AG10803 (cell line): ENCODE results near the gene BTNL8.
A peak's percentile ranks its signal among the peaks of the same experiment; 100 is the strongest.

Source experiments
- DNase-seq: peaks from one replicate; pipeline ENCODE4 v3.0.0; 2010; ENCODE audit warnings: low read depth
- H3K4me3 ChIP-seq: 2 replicates; pipeline ENCODE4 v1.5.1; 2011; ENCODE audit warnings: mild to moderate bottlenecking, low read length, control low read depth
- TF ChIP-seq, protein P1 (sequence below): conservative IDR thresholded peaks from 2 replicates; pipeline ENCODE4 v1.5.1; 2011; ENCODE audit warnings: mild to moderate bottlenecking, low read length, control low read depth, inconsistent platforms

The BTNL8 gene

DNA sequence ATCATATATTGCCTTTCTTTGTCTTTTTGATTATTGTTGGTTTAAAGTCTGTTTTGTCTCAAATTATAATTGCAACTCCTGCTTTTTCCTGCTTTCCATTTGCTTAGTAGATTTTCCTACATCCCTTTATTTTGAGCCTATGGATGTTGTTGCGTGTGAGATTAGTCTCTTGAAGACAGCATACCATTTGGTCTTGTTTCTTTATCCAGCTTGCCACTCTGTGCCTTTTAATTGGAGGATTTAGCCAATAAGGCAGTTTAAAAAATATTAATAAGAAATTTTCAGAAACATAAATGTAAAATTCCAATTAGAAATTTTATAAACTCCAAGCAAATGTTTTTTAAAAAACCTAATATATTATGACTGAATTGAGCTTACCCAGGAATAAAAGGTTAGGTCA lies 24.0 kb downstream of the BTNL8 start:
- no peak for DNase-seq
- no peak overlapping the region for H3K4me3 ChIP-seq
- TF ChIP-seq, protein P1, sequence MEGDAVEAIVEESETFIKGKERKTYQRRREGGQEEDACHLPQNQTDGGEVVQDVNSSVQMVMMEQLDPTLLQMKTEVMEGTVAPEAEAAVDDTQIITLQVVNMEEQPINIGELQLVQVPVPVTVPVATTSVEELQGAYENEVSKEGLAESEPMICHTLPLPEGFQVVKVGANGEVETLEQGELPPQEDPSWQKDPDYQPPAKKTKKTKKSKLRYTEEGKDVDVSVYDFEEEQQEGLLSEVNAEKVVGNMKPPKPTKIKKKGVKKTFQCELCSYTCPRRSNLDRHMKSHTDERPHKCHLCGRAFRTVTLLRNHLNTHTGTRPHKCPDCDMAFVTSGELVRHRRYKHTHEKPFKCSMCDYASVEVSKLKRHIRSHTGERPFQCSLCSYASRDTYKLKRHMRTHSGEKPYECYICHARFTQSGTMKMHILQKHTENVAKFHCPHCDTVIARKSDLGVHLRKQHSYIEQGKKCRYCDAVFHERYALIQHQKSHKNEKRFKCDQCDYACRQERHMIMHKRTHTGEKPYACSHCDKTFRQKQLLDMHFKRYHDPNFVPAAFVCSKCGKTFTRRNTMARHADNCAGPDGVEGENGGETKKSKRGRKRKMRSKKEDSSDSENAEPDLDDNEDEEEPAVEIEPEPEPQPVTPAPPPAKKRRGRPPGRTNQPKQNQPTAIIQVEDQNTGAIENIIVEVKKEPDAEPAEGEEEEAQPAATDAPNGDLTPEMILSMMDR: no peak

DNA sequence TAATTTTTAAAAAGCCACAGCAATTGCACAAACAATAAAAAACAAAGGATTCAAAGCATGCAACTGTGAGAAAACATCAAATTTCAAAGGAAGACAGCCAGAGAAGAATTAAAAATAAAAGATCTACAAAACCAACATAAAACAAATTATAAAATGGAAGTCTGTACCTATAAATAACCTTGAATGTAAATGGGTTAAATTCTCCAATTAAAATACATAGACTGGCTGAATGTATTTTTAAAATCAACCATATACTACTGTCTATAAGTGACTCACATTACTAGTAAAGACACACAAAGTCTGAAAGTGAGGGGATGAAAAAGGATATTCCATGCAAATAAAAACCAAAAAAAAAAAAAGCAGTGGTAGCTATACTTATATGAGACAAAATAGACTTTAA lies 33.7 kb downstream of the BTNL8 start:
- DNase-seq: no peak
- no peak overlapping the region for H3K4me3 ChIP-seq
- TF ChIP-seq, protein P1: no peak

DNA sequence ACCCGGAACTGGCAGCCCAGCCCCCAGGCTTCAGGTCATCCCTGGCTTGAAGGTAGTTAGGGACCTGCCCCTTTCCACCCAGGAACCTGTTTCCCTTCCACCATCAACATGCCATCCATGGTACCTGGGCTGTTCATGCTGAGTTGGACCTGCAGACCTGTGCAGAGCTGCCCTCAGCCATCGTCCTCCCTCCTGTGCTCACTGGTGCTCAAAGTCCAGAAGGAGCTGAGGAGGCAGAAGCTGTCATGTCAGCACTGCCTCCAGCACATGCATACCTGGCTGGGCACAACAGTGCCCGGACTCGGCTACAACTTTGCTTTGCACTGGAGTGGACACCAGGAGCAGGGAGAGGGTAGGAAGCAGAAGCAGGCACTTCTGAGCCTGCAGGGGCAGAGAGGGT lies 36.2 kb downstream of the BTNL8 start:
- H3K4me3 ChIP-seq: no peak overlapping the region
- TF ChIP-seq, protein P1: no peak
- DNase-seq: no peak

DNA sequence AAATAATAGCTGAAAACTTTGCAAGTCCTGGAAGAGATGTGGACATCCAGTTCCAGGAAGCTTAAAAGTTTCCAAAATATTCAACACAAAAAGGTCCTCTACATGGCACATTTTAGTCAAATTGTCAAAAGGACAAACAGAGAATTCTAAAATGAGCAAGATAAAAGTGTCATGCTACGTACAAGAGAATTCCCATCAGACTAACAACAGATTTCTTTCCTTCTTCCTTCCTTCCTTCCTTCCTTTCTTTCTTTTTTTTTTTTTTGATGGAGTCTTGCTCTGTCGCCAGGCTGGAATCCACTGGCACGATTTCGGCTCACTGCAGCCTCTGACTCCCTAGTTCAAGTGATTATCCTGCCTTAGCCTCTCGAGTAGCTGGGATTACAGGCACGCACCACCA lies 39.3 kb downstream of the BTNL8 start:
- TF ChIP-seq, protein P1: no peak
- no peak overlapping the region for H3K4me3 ChIP-seq
- DNase-seq: no peak

DNA sequence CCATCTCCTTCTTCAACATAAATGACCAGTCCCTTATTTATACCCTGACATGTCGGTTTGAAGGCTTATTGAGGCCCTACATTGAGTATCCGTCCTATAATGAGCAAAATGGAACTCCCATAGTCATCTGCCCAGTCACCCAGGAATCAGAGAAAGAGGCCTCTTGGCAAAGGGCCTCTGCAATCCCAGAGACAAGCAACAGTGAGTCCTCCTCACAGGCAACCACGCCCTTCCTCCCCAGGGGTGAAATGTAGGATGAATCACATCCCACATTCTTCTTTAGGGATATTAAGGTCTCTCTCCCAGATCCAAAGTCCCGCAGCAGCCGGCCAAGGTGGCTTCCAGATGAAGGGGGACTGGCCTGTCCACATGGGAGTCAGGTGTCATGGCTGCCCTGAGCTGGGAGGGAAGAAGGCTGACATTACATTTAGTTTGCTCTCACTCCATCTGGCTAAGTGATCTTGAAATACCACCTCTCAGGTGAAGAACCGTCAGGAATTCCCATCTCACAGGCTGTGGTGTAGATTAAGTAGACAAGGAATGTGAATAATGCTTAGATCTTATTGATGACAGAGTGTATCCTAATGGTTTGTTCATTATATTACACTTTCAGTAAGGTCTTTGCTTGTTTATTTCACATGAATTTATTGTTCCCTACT lies 51.5 kb downstream of the BTNL8 start:
- no peak overlapping the region for H3K4me3 ChIP-seq
- DNase-seq: peak; percentile 5
- TF ChIP-seq, protein P1: no peak

DNA sequence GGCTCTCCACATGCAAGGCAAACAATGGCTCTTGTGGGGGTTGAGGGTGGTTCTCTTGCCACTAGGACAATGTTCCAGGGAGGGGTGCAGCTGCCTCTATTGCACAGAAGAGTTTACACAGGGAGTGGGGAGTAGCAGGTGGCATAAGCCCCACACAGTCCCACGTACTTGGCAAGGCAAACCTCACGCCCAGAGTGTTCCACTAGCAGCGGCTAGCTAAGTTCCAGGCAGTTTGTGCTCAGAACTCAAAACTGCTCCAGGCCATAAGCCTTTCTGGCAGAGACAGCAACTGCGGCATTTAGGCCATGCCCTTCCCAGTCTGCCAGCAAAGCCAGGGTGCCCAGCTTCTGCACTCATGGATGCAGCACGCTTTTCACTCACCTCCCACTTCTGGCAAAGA lies 60.7 kb downstream of the BTNL8 start:
- TF ChIP-seq, protein P1: no peak
- H3K4me3 ChIP-seq: no peak overlapping the region
- no peak for DNase-seq

DNA sequence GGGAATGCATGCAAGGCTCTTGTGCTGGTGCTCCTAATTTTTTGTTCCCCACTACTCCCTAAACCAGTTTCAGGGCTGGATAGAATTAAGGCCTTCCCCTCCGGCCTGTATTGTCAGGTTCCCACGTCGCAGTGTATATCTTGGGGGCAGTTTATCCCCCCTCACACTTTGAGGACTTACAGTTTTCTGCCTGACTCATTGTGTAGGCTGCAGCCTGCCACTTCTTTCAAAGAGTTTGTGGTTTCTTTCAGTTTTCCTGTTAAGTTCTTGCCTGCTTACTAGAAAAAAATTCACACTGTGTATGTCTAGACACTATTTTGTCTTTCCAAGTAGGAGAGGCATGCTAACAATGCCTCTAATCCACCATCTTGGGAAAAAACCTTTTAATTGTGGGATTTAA lies 61.2 kb downstream of the BTNL8 start:
- no peak overlapping the region for H3K4me3 ChIP-seq
- peak; percentile 5 for DNase-seq
- TF ChIP-seq, protein P1: no peak
